GM12891 (cell line): ENCODE results near the gene CST6.

ENCODE experiments used
- PAX5 ChIP-seq: IDR thresholded peaks from 2 replicates; pipeline ENCODE4 v1.6.1; 2011; ENCODE audit warnings: low read length, moderate library complexity, mild to moderate bottlenecking; ENCODE audit not compliant: insufficient read depth, severe bottlenecking
- POLR2A ChIP-seq: IDR thresholded peaks from 2 replicates; pipeline ENCODE4 v1.6.1; 2011; ENCODE audit warnings: low read depth, low read length, control low read depth
- POLR2AphosphoS5 ChIP-seq: IDR thresholded peaks from 2 replicates; pipeline ENCODE4 v1.6.1; 2011; ENCODE audit warnings: low read depth, low read length, control low read depth
- POU2F2 ChIP-seq: IDR thresholded peaks from 2 replicates; pipeline ENCODE4 v1.6.1; 2011; ENCODE audit warnings: low read depth, mild to moderate bottlenecking, control low read depth, low read length, moderate library complexity
- SPI1 ChIP-seq: IDR thresholded peaks from 2 replicates; pipeline ENCODE4 v1.6.1; 2011; ENCODE audit warnings: low read depth, low read length, control low read depth

DNA sequence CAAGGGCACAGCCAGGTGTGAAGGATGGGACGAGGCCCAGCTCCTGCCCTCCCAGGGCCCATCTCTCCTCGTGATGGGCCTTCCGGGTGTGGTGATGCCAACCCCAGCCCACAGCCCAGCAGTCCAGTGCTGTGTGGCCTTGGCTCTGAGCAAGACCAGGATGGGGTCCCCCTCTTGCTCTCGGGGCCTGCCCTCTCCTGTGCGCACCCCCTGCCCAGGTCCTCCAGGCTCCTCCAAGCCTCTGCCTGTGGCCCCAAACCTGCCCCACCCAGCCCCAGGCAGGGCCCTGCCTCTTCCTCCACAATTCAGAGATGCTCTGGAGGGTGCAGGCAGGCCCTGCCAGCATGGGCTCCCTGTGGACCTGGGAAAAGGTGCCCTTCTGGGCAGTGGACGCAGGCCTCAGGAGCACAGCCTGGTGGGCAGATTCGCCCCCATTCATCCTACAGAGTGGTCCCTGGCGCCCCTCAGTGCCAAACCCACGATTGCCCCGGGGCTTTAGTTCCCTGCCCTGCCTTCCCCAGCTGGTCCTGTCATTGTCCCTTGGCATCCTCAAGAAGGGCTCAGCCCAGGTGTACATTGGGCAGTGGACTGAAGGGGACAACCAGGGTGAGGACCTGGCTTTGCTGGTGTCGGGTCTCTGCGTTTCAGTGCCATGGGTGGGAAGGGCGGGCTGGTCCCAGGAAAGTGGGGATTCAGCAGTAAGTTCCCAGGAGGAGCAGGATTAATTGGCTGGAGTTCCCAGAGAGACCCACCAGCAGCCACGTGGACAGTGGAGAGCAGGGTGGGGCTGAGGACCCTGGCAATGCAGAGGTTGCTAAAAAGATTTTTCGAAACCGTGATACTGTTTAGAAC lies 29.6 kb upstream of the CST6 start:
- TF ChIP-seq POLR2AphosphoS5 (no peak), PAX5 (no peak), POLR2A (no peak), POU2F2 (no peak), SPI1 (no peak)
